HG03432 (cell line): Measurements from ENCODE around the gene MRAS.
A peak's percentile ranks its signal among the peaks of the same experiment; 100 is the strongest.

ENCODE experiments used
- ATAC-seq: cut with Tn5 transposase; IDR thresholded peaks from one replicate; pipeline ENCODE4 v1.9.1; 2021; ENCODE audit warnings: mild to moderate bottlenecking, moderate library complexity; ENCODE audit not compliant: unreplicated experiment

The MRAS gene

GRCh38 chr3:138347960-138348753 is at the start of gene MRAS:
TSS of gene MRAS (plus strand) at chr3:138348579. CDS start at chr3:138372884, 24,305 bp downstream.
- no peak for ATAC-seq

GRCh38 chr3:138300647-138301046 is 47.7 kb upstream of the MRAS start:
- no peak for ATAC-seq

- no peak for ATAC-seq
Measured at GRCh38 chr3:138303474-138303873, 44.9 kb upstream of the MRAS start.

GRCh38 chr3:138307899-138308298 is 40.5 kb upstream of the MRAS start:
- no peak for ATAC-seq

GRCh38 chr3:138308783-138309182 is 39.6 kb upstream of the MRAS start:
- no peak for ATAC-seq

- no peak for ATAC-seq
Measured at GRCh38 chr3:138310494-138310893, 37.9 kb upstream of the MRAS start.

GRCh38 chr3:138314751-138315150 is 33.6 kb upstream of the MRAS start:
- no peak for ATAC-seq

- no peak for ATAC-seq
Measured at GRCh38 chr3:138317687-138318086, 30.7 kb upstream of the MRAS start.

- ATAC-seq, result no peak
Measured at GRCh38 chr3:138323971-138324370, 24.4 kb upstream of the MRAS start.

GRCh38 chr3:138325990-138326389 is 22.4 kb upstream of the MRAS start:
- no peak for ATAC-seq

GRCh38 chr3:138326866-138327595 is 21.3 kb upstream of the MRAS start:
- no peak for ATAC-seq

GRCh38 chr3:138327831-138328230 is 20.5 kb upstream of the MRAS start:
- ATAC-seq, result no peak

- no peak for ATAC-seq
Measured at GRCh38 chr3:138328341-138328740, 20.0 kb upstream of the MRAS start.

GRCh38 chr3:138329127-138329983 is 19.0 kb upstream of the MRAS start, which contains the start of gene NME9:
TSS of gene NME9 (minus strand) at chr3:138329851. CDS start at chr3:138329335, 516 bp downstream.
- ATAC-seq, result peak; percentile 80

GRCh38 chr3:138329984-138330293 is 18.4 kb upstream of the MRAS start:
- no peak for ATAC-seq

GRCh38 chr3:138331143-138331894 is 17.1 kb upstream of the MRAS start:
- no peak for ATAC-seq

GRCh38 chr3:138332472-138333073 is 15.8 kb upstream of the MRAS start:
- no peak for ATAC-seq

GRCh38 chr3:138334608-138335007 is 13.8 kb upstream of the MRAS start:
- no peak for ATAC-seq

GRCh38 chr3:138336454-138336999 is 11.9 kb upstream of the MRAS start:
- no peak for ATAC-seq

GRCh38 chr3:138338244-138338643 is 10.1 kb upstream of the MRAS start:
- ATAC-seq, result no peak
